Stimulated activated CD4-positive, alpha-beta T cell treated with anti-CD3 and anti-CD28 coated beads, Interleukin-12 subunit alpha, Interleukin-12 subunit beta, amount 100 ng/mL, for 48 hours (primary cell): Measurements from ENCODE around the gene LCLAT1.
"Not testable (repeated sequence)": the region's sequence is repeated elsewhere in the genome, so short reads cannot be mapped to it uniquely, and the experiment has no call there.

Source experiments
- DNase-seq, 3 donors: peaks; one replicate each; pipeline ENCODE4 v3.0.0-alpha.2; 2020; ENCODE audit warnings: low read depth in 2 of 3, low spot score in 1 of 3

Gene LCLAT1

DNA sequence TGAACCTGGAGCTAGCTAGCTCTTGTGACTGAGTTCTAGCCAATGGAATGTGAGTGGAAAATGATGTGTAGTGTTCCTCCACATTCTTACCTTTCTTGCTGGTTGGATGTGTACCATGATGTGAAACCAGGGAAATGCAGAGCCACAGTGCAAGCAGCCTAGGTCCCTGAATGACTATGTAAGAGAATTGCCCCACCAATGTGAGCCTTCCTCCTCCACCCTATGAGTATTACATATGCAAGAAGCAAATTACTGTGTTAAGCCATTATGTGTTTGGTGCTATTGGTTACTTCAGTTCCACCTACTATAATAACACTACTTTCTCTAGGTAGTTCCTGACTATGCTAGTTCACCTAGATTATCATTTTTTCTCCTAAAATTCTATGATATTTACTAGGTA lies 39.6 kb downstream of the LCLAT1 start:
- DNase-seq: no peak

DNA sequence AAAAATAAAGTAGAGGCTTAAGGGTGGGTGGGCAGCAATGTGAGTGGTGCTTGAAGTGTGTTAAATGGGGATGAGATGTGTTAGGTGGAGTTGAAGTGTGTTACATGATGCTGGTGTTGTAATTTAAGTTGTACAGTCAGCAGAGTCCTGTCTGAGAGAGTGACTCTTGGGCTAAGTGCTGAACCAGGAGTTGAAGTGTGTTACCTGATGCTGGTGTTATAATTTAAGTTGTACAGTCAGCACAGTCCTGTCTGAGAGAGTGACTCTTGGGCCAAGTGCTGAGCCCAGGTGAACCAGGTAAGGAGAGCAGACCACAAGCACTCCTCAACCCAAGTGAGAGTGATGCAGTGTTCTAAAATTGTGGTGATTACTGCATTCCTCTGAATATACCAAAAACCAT lies 40.6 kb downstream of the LCLAT1 start:
- DNase-seq: no peak

DNA sequence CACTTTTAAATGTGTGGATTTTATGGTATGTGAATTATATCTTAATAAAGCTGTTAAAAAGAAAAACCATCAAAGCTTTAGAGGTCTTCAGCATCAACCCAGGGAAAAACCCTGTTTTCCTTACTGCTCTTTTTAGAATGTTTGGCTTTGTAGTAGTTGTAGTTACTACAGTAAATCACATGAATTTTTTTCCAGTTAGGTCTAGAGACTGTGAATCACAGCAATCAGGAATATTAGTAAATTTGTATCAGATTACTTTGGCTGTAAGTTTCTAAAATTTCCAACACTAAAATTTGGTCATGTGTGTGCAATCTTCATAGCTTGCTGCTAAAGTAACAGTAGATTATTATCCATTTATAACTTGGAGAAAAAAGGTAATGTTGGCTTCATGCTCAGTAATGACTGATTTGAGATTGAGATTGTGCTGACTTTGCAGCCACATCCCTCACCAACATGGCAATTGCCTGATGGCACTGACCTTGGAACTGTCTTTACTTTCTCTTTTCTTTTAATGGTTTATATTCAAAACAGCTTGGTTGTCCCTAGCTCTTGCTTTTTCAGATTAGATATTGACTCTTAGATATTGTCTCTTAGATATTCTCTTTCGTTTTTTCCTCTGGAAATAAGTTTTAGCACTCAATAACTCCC lies 41.1 kb downstream of the LCLAT1 start:
- no peak for DNase-seq

DNA sequence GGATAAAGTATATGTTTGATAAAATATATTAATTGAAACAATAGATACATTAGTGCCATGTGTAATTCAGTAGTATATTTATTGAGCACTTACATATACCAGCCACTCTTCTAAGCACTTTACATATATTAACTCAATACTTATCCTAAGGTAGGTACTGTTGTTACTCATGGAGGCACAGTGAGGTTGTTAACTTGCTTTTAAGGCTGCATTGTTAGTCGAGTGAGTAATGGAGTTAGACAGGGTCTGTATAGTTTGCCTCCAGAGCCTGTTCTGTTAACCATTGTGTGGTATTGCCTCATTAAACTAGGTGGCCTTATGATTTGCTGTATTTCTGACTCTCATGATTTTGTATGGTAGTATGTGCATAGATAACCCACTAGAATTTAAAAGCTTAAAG lies 44.2 kb downstream of the LCLAT1 start:
- DNase-seq: no peak

DNA sequence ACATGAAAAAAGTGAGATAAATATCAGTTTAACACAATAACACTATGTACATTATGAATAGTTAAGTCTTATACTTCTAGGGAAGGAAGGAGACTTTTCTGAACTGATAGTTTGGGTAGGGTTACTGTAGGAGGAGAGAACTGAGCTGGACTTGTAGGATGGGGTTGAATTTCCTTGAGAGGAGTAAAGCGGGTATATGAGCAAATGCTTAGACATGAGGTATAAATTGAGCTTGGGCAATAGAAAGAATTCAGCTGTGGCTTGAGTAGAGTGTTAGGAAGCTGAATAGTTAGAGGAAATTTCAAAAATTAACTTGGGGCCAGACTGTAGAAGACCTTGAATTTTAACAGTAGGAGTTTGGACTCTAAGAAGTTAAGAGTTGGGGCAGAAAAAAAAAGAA lies 45.1 kb downstream of the LCLAT1 start:
- no peak for DNase-seq

DNA sequence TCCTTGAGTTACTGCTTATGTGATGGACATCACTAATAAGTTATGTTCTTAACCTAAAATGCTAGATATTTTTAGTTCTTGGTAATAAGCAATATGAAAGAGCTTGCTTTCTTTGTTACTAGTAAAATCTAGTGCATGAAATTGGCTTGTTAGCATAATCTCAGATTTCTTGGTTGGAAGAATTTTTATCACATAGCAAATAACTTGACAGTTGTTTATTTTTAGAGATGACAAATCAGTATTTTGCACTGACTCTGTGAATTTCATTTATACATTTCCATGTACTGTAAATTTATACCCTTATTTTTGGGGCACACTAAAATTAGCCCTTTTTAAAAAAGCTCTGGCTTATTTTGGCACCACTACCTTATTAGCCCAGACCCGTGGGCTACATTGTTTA lies 45.6 kb downstream of the LCLAT1 start:
- no peak for DNase-seq

DNA sequence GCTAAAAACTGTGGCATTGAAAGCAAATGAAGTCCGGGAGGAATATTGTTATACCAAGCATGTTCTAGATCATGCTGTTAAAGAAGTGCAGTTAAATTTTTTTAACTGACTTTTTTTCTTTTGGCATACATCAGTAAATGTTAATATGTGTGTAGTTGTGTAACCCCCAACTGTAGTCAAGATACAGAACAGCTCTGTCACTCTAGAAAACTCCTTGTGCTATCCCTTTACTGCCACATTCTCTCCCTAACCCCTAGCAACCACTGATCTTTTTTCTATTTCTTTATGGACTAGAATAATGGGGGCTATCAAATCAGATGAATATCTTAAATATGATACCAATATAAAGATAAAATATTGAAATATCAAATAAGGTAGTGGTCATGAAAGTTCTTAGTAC lies 46.4 kb downstream of the LCLAT1 start:
- no peak for DNase-seq

DNA sequence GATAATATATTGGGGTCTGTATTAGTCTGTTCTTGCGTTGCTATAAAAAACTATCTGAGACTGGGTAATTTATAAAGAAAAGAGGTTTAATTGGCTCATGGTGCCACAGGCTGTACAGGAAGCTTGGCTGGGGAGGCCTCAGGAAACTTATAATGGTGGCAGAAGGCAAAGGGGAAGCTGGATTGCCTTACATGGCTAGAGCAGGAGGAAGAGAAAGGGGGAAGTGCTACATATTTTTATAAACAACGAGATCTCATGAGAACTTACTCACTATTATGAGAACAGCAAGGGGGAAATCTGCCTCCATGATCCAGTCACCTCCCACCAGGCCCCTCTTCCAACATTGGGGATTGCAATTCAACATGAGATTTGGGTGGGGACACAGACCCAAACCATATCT lies 48.9 kb downstream of the LCLAT1 start:
- DNase-seq: not testable (repeated sequence)

DNA sequence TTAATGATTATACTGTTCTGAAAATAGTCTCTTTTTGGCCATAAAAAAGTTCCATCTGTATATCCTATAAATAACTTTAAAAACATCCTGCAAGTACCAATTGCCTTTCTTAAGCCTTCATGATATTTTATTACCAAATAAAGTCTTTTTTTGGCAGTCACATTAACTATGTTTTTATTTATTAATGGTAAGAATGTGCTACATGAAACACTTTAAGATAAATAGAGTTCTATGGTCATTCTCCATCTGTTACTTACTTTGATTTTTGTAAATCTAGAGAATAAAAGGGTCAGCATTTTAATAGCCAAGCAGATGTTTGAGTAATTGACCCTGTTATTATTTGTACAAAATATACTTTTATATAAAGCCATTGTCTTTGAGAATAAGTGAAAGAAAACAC lies 52.6 kb downstream of the LCLAT1 start:
- DNase-seq: no peak

DNA sequence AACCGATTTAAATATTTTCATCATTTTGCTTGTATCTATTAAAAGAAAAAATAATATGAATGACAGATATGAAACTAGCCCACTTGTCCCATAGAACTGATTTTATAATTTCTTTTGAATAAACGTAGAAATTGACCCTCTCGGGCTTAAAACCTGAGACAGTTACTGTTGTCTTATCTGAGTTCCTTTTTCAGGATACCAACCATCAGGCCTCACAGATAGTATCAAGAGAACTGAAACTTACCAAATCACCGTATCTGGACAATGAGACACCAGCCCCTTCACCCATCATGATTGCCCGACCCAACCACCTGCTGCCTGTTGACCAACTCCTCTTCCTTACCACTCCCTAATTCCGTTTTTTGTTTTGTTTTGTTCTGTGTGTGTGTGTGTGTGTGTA lies 53.7 kb downstream of the LCLAT1 start:
- DNase-seq: no peak

DNA sequence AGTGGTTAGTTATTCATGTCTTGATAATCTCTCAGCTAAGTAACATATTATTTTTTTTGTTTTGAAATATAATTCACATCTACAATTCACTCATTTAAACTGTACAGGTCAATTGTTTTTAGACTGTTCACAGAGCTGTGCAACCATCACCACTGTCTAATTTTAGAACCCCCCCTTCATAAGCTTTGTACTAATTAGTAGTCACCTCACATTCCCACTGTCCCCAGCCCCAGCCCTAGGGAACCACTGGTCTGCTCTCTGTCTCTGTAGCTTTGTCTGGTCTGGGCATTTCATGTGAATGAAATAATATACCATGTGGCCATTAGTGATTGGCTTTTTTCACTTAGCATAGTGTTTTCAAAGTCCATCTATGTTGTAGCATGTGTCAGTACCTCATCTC lies 55.3 kb downstream of the LCLAT1 start:
- no peak for DNase-seq

DNA sequence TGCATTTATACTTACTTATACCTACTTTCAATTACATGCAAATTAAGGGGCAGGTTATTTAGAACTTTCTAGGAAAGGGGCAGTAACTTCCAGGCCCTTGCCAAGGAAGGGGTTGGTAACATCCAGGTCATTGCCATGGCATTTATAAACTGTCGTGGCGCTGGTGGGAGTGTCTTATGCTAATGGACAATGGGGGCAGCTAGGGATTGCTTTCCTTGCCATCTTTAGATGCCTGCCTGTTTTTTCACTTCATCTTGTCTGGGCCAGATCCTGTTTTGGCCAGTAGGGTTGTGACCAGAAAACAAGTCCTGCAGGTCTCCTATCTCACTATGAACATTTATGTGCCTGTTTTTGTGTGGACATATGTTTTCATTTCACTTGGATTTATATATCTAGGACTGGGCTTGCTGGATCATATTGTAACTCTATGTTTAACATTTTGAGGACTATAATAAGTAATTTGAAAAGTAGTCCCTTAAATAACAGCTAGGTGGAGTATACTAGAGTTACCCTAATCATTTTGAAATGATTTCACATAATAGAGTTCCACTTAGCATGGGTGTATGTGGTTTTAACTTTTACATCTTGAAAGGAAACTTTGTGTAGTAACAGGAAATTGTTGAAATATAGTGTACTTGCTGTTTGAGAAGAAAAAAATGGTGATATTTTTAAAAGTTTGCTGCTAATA lies 56.1 kb downstream of the LCLAT1 start:
- DNase-seq: no peak

DNA sequence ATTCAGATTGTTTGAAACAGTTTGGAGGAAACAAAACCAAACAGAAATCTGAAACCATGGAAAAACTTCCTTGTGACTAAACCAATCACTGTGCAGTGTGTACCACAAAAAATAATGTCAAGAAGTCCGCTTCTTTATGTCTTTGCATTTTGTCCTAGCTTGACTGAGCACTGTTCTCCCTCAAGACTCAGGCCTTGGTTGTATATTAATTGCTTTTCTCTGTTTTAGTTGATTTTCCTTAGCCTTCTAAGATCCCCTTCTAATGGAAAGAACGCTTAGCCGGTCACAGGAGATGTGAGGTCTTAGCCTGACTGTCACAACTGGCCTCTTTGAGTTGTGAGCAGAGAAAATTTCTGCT lies 56.6 kb downstream of the LCLAT1 start:
- DNase-seq: no peak

DNA sequence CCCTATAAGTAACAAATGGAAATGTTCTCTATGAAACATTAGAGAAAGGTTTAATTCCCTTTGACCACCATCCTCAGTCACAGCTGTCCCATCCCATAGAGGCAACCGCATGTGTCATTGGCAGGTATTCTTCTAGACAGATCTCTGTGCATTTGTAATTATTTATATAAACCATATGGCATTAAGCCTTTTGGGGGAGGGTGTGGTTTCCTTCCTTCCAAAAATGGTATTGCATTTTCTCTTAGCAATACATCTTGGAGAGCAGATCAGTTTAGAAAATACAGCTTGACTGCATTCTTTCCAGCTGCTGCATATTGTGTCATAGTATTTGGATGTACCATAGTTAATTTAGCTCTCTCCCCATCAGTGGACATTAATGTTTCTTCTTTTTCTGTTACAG lies 57.7 kb downstream of the LCLAT1 start:
- DNase-seq: no peak

DNA sequence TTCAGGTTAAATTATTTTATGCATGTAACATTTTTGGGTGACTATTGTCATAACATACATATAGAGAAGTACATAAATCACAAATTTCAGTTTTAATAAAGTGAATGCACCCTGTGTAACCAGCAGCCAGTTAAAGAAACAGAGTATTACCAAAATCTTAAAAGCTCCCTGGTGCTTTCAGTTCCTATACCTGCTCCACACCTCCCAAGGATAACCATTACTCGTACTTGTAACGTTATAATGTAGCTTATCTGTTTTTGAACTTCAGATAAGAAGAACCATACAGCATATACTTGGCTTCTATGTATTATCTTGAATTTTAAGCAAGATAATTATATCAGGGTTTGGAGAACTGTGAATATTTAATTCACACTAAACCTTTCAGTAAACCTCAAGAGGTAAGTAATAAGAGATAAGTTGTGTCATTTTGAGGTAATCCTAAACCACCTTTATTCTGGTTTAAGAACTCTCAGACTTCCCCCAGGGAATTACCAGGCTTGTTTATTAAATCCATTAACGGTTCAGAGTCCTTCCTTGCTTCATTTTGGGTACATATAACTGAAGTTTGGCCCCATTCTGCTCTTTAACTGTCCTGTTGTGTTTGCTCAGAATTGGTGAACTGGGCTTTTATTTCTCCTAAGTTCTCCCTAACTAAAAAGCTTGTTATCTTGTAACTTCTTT lies 58.6 kb downstream of the LCLAT1 start:
- DNase-seq: no peak

DNA sequence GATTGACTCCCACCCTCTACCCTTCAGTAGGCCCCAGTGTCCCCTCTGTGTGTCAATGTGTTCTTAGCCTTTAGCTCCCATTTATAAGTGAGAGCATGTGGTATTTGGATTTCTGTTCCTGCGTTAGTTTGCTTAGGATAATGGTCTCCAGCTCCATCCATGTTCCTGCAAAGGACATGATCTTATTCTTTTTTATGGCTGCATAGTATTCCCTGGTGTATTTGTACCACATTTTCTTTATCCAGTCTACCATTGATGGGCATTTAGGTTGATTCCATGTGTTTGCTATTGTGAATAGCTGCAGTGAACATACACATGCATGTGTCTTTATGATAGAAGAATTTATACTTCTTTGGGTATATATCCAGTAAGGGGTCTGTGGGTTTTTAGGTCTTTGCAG lies 60.4 kb downstream of the LCLAT1 start:
- DNase-seq: not testable (repeated sequence)

DNA sequence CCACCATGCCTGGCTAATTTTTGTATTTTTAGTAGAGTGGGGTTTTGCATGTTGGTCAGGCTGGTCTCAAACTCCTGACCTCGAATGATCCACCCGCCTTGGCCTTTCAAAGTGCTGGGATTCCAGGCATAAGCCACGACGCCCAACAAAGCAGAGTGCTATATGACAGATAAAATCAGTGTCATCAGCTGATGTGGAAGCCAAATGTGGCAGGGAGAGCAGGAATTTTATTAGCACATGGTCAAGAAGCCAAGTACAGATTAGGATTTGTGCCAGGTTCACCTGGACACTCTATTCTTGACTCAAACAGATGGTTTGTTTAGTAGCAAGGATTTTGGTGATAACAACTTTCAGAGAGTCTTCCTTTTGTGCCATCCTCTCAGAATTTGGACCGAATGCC lies 62.7 kb downstream of the LCLAT1 start:
- DNase-seq: no peak

DNA sequence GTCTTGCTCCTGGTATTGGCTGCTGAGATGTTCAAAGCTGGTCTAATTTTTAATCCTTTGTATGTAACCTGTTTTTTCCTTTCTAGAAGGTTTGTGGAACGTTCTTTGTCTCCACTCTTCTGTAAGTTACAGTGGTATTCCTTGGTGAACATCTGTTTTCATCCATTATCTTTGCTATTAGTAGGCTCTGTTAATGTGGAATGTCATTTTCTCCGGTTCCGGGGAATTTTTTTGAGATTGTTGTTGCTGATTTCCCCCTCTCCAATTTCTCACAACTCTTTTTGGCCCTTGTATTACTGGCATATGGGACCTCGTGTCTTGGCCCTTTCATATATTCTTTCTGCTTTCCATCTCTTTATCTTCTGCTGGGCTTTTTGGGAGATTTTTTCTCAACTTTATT lies 63.4 kb downstream of the LCLAT1 start:
- DNase-seq: no peak

DNA sequence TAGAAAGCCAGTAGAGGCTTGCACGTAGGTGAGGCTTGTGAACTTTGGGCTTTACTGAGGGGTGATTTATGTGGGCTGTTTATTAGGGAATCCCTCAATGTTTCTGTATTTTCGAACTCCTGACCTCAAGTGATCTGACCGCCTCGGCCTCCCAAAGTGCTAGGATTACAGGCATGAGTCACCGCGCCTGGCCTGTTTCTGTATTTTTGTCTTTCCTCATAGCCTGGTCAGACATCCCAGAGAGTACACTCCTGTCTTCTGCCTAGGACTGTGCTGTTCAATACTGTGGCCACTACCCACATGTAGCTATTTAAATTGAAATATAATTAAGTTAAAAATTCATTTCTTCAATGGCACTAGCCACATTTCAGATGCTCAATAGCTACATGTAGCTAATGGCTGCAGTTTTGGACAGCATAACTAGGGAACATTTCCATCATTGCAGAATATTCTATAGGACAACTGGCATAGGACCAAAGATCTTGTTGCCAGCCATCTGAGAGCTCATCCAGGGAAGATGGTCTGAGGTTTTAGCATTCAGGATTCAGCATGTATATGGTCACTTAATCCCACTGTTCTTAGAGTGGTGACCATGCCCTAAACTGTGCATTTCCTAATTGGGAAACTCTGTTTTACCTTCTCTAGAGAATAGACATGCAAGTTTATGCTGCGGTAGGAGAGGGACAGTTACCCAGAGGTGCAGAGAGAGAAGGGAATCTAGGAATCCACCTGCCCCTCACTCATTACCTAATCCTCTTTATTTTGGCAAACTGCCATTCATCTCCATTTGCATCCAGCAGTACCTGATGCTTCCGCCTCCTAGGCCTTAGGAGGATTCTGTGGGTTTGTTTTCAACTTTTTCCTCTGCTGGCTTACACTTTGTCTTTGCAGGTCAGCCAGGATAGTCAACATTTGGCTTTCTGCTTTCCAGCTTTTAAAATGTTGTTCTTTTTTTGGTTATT lies 64.4 kb downstream of the LCLAT1 start:
- DNase-seq: no peak

DNA sequence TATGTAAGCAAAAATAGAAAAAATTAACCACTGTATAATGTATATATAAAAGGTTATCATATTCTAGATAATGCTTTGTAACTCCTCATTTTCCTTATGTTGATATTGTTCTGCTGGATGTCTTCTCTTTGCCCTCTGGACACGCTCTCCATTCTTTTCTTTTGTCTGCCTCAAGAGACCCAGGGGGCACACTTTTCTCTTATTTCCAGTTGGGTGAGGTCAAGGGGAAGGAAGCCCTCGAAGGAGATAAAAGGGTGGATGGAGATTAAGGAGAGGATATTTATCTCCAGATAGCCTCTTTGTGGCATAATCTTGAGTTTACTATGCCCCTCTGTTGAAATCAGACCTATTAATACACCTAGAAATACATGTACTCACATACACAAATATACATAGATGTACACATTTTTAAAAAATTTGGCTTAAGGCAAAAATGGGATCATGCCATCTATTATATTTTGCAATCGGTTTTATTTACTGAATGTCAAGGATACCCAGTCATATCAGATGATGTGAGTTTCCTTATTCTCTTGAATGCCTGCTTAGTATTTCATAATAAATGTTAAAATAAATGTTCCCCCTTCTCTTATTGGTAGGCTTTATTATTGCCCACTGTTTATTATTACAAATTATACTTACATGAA lies 65.3 kb downstream of the LCLAT1 start:
- DNase-seq: no peak

DNA sequence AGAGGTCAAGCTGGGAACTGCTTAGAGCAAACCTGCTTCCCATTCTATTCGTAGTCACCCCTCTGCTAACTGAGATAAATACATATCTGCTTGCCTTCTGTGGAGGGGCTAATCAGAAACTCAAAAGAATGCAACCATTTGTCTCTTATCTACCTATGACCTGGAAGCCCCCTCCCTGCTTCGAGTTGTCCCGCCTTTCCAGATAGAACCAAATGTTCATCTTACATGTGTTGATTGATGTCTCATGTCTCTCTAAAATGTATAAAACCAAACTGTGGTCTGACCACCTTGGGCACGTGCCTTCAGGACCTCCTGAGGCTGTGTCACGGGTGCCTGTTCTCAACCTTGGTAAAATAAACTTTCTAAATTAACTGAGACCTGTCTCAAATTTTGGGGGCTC lies 66.6 kb downstream of the LCLAT1 start:
- DNase-seq: not testable (repeated sequence)
